ENCODE data around the gene CRISPLD2. TPM values are rescaled to one million over a fixed set of nuclear protein-coding genes. Genes with fewer than 3 reads are reported as not detected.
A peak's percentile ranks its signal among the peaks of the same experiment; 100 is the strongest.

CRISPLD2 gene
- total and polyA plus RNA-seq, 2 donors from 2014 or later, result 4.8 to 108 TPM

DNA sequence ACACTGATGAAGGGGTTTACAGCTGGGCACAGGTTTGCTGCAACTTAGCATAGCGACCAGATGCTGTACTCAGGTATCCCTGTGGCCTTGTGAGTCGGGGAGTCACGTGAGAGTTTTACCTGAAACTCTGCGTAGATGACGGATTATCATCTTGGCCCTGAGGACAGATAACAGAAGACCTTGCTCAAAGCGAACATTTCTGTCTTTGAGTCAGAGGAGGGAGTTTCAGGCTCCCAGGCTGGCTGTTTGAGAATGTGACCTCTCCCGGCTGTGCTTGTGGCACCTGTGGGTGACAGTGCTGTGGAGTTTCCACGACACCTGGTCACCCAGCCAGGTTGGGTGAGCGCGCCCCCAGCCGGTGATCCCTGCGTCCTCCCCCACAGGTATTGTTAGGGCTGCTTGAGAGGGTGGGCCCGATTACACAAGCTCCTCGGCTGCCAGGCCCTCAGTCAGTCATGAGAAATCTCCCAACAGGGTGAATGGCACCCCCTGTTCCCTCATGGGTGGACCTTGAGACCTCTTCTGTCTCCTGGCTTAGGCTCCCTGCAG lies 44.4 kb upstream of the CRISPLD2 start:
- intact Hi-C loops (cut with DNase I), result no loop called here
- Histone ChIP-seq H3K9me3 (ENCODE audit: control insufficient read depth in 2 of 3, insufficient read depth in 1 of 3, low read length in 3 of 3) (no peaks in the 10 kb centered on the region), H3K36me3 (ENCODE audit: control insufficient read depth in 2 of 3, insufficient read depth in 3 of 3, low read length in 3 of 3) (peaks cover 2 to 36% (median 19%) of the 10 kb centered on the region in 3 donors), H3K4me1 (ENCODE audit: control insufficient read depth in 2 of 3, insufficient read depth in 2 of 3, low read depth in 1 of 3, low read length in 3 of 3) (no peaks in the 10 kb centered on the region), H3K9ac (ENCODE audit: low read length in 3 of 3) (no peak overlapping the region), H3K27me3 (ENCODE audit: control insufficient read depth, insufficient read depth, low read length) (no peaks in the 10 kb centered on the region), H3K4me3 (ENCODE audit: low read length in 3 of 3) (no peak overlapping the region), H3K27ac (ENCODE audit: low read depth in 2 of 2, low read length in 2 of 2) (no peak overlapping the region)
- TF ChIP-seq, protein P1, sequence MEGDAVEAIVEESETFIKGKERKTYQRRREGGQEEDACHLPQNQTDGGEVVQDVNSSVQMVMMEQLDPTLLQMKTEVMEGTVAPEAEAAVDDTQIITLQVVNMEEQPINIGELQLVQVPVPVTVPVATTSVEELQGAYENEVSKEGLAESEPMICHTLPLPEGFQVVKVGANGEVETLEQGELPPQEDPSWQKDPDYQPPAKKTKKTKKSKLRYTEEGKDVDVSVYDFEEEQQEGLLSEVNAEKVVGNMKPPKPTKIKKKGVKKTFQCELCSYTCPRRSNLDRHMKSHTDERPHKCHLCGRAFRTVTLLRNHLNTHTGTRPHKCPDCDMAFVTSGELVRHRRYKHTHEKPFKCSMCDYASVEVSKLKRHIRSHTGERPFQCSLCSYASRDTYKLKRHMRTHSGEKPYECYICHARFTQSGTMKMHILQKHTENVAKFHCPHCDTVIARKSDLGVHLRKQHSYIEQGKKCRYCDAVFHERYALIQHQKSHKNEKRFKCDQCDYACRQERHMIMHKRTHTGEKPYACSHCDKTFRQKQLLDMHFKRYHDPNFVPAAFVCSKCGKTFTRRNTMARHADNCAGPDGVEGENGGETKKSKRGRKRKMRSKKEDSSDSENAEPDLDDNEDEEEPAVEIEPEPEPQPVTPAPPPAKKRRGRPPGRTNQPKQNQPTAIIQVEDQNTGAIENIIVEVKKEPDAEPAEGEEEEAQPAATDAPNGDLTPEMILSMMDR (IDR thresholded peaks at IDR 0.05; ENCODE audit: borderline replicate concordance, extremely low read depth, insufficient read depth), result no peak
- DNase-seq (no peak), FAIRE-seq (no peak)

DNA sequence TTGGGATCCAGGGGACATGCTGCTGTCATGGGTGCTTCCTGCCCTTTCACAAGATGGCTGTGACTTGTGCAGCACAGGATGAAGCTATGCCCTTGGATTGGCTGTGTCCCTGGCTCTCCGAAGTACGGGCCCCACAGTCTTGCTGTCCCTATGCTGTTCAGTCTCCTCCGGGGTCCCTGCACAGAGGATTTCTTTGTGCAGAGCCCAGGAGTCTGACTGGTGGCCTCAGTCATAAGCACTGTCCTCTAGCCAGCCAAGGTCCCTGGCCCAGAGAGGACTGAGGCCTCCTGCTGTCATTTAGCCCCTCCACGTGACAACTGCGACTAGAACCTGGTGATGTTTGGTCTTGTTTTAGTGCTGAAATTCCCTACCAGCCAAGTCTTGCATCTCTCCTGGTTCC lies 42.4 kb upstream of the CRISPLD2 start:
- peaks cover 2 to 32% (median 17%) of the 10 kb centered on the region in 3 donors for H3K36me3 ChIP-seq (ENCODE audit: control insufficient read depth in 2 of 3, insufficient read depth in 3 of 3, low read length in 3 of 3)
- intact Hi-C loops (cut with DNase I), result no loop called here
- no peak overlapping the region for H3K27ac ChIP-seq (ENCODE audit: low read depth in 2 of 2, low read length in 2 of 2)
- no peak overlapping the region for H3K4me3 ChIP-seq (ENCODE audit: low read length in 3 of 3)
- TF ChIP-seq, protein P1 (IDR thresholded peaks at IDR 0.05; ENCODE audit: borderline replicate concordance, extremely low read depth, insufficient read depth), result no peak
- no peaks in the 10 kb centered on the region for H3K27me3 ChIP-seq (ENCODE audit: control insufficient read depth, insufficient read depth, low read length)
- H3K9me3 ChIP-seq (ENCODE audit: control insufficient read depth in 2 of 3, insufficient read depth in 1 of 3, low read length in 3 of 3), result no peaks in the 10 kb centered on the region
- DNase-seq, result no peak
- no peak for FAIRE-seq
- no peak overlapping the region for H3K9ac ChIP-seq (ENCODE audit: low read length in 3 of 3)
- H3K4me1 ChIP-seq (ENCODE audit: control insufficient read depth in 2 of 3, insufficient read depth in 2 of 3, low read depth in 1 of 3, low read length in 3 of 3), result no peaks in the 10 kb centered on the region

DNA sequence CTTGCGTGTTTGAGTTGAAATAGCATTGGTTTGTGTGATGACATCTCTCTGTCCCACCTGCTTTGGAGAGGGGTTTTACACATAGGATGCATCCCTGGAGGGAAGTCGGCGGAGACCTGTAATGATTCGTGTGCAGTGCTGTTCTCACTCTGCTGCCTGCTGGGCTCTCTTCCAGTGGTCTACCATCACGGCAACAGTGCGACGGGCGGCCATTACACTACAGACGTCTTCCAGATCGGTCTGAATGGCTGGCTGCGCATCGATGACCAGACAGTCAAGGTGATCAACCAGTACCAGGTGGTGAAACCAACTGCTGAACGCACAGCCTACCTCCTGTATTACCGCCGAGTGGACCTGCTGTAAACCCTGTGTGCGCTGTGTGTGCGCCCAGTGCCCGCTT lies 41.1 kb upstream of the CRISPLD2 start:
- intact Hi-C loops (cut with DNase I), result no loop called here
- H3K27ac ChIP-seq (ENCODE audit: low read depth in 2 of 2, low read length in 2 of 2), result no peak overlapping the region
- H3K27me3 ChIP-seq (ENCODE audit: control insufficient read depth, insufficient read depth, low read length), result no peaks in the 10 kb centered on the region
- H3K4me1 ChIP-seq (ENCODE audit: control insufficient read depth in 2 of 3, insufficient read depth in 2 of 3, low read depth in 1 of 3, low read length in 3 of 3), result no peaks in the 10 kb centered on the region
- FAIRE-seq (no peak), DNase-seq (peak in 1 of 5 donors; percentile 10)
- no peaks in the 10 kb centered on the region for H3K9me3 ChIP-seq (ENCODE audit: control insufficient read depth in 2 of 3, insufficient read depth in 1 of 3, low read length in 3 of 3)
- TF ChIP-seq, protein P1 (IDR thresholded peaks at IDR 0.05; ENCODE audit: borderline replicate concordance, extremely low read depth, insufficient read depth), result no peak
- no peak overlapping the region for H3K4me3 ChIP-seq (ENCODE audit: low read length in 3 of 3)
- no peak overlapping the region for H3K9ac ChIP-seq (ENCODE audit: low read length in 3 of 3)
- H3K36me3 ChIP-seq (ENCODE audit: control insufficient read depth in 2 of 3, insufficient read depth in 3 of 3, low read length in 3 of 3), result peaks cover 2 to 26% (median 12%) of the 10 kb centered on the region in 3 donors

DNA sequence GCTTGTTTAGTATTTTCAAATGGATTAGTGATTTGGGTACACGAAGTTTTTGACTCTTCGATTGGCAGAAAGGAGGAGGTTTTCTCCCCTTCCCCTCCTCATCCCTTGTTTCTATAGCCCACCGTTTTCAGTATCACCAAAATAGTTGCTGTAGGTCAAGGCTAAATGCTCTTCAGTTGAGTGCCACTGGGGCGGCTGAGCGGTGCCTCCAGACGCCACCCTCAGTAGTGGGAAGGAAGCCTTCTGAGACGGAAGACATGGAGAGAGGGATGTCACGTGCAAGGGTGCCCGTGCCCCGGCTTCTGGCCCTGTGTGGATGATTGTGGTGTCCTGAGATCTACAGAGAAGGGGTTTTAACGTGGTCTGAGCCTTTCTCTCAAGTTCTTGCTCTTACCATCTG lies 39.7 kb upstream of the CRISPLD2 start:
- intact Hi-C loops (cut with DNase I), result no loop called here
- H3K36me3 ChIP-seq (ENCODE audit: control insufficient read depth in 2 of 3, insufficient read depth in 3 of 3, low read length in 3 of 3), result peaks cover 2 to 22% (median 12%) of the 10 kb centered on the region in 3 donors
- H3K9me3 ChIP-seq (ENCODE audit: control insufficient read depth in 2 of 3, insufficient read depth in 1 of 3, low read length in 3 of 3), result no peaks in the 10 kb centered on the region
- no peak for FAIRE-seq
- no peak overlapping the region for H3K9ac ChIP-seq (ENCODE audit: low read length in 3 of 3)
- no peak overlapping the region for H3K4me3 ChIP-seq (ENCODE audit: low read length in 3 of 3)
- H3K27ac ChIP-seq (ENCODE audit: low read depth in 2 of 2, low read length in 2 of 2), result no peak overlapping the region
- no peaks in the 10 kb centered on the region for H3K27me3 ChIP-seq (ENCODE audit: control insufficient read depth, insufficient read depth, low read length)
- DNase-seq, result no peak
- TF ChIP-seq, protein P1 (IDR thresholded peaks at IDR 0.05; ENCODE audit: borderline replicate concordance, extremely low read depth, insufficient read depth), result no peak
- no peaks in the 10 kb centered on the region for H3K4me1 ChIP-seq (ENCODE audit: control insufficient read depth in 2 of 3, insufficient read depth in 2 of 3, low read depth in 1 of 3, low read length in 3 of 3)

Data from kidney (tissue), 14 donors.